KMS-11 (cell line): ENCODE data around the gene ERMP1.

Source experiments
- H2AFZ ChIP-seq: fragments of 200-600 bp; sonication (generic); 2 replicates; pipeline ENCODE4 v1.6.1; 2016; ENCODE audit warnings: antibody characterized with exemption, mixed run types, low read depth
- H3K27ac ChIP-seq: fragments of 200-600 bp; sonication (generic); 2 replicates; pipeline ENCODE4 v1.6.1; 2016; ENCODE audit warnings: mild to moderate bottlenecking, mixed run types
- H3K27me3 ChIP-seq: fragments of 200-600 bp; sonication (generic); 2 replicates; pipeline ENCODE4 v1.6.1; 2017; ENCODE audit warnings: mild to moderate bottlenecking, low read depth, mixed run types, moderate library complexity; ENCODE audit not compliant: insufficient read depth
- H3K36me3 ChIP-seq: fragments of 200-600 bp; sonication (generic); 2 replicates; pipeline ENCODE4 v1.6.1; 2017; ENCODE audit warnings: mild to moderate bottlenecking, mixed run types; ENCODE audit not compliant: insufficient read depth
- H3K4me1 ChIP-seq: fragments of 200-600 bp; sonication (generic); 2 replicates; pipeline ENCODE4 v1.6.1; 2016; ENCODE audit warnings: mild to moderate bottlenecking, low read depth, mixed run types; ENCODE audit not compliant: poor library complexity, severe bottlenecking
- H3K4me2 ChIP-seq: fragments of 200-600 bp; sonication (generic); 2 replicates; pipeline ENCODE4 v1.7.0; 2016; ENCODE audit warnings: mild to moderate bottlenecking, mixed run types
- H3K4me3 ChIP-seq: fragments of 200-600 bp; sonication (generic); IDR thresholded peaks from 2 replicates; pipeline ENCODE4 v1.6.1; 2017; ENCODE audit warnings: low read depth, low read length, mixed read lengths; ENCODE audit not compliant: insufficient read depth
- H3K79me2 ChIP-seq: fragments of 200-600 bp; sonication (generic); 2 replicates; pipeline ENCODE4 v1.6.1; 2016; ENCODE audit warnings: low read depth, mixed run types; ENCODE audit not compliant: insufficient read depth
- H3K9ac ChIP-seq: fragments of 200-600 bp; sonication (generic); 2 replicates; pipeline ENCODE4 v1.6.1; 2016; ENCODE audit warnings: mild to moderate bottlenecking, mixed run types
- H4K20me1 ChIP-seq: fragments of 200-600 bp; sonication (generic); 2 replicates; pipeline ENCODE4 v1.6.1; 2016; ENCODE audit warnings: mild to moderate bottlenecking, mixed run types; ENCODE audit not compliant: insufficient read depth
- CTCF ChIP-seq: fragments of 200-600 bp; sonication (generic); conservative IDR thresholded peaks from 2 replicates; pipeline ENCODE4 v1.6.1; 2017; ENCODE audit warnings: low read depth, mild to moderate bottlenecking, antibody characterized with exemption, low read length, moderate library complexity, mixed read lengths

ERMP1 gene

GRCh38 chr9:5778805-5779204, 54.1 kb downstream of the ERMP1 start:
- Histone ChIP-seq H3K27ac (no peak overlapping the region), H2AFZ (no peak overlapping the region), H4K20me1 (no peaks in the 10 kb centered on the region), H3K27me3 (no peaks in the 10 kb centered on the region), H3K4me2 (no peak overlapping the region), H3K4me3 (no peak overlapping the region), H3K4me1 (peaks cover 36% of the 10 kb centered on the region), H3K9ac (no peak overlapping the region), H3K79me2 (no peaks in the 10 kb centered on the region), H3K36me3 (no peaks in the 10 kb centered on the region; the same call in 1 of the 2 replicates)
- no peak for TF ChIP-seq CTCF

GRCh38 chr9:5773324-5773999, 59.5 kb downstream of the ERMP1 start:
- H3K79me2 ChIP-seq: no peaks in the 10 kb centered on the region
- peak overlapping the region; percentile 6; the same call in 1 of the 2 replicates for H3K4me2 ChIP-seq
- no peak overlapping the region for H2AFZ ChIP-seq
- H3K36me3 ChIP-seq: no peaks in the 10 kb centered on the region; the same call in 1 of the 2 replicates
- no peak overlapping the region for H3K4me3 ChIP-seq
- H3K27ac ChIP-seq: no peak overlapping the region; the same call in 1 of the 2 replicates
- no peaks in the 10 kb centered on the region for H4K20me1 ChIP-seq
- H3K27me3 ChIP-seq: no peaks in the 10 kb centered on the region
- TF ChIP-seq CTCF: no peak
- peaks cover 86% of the 10 kb centered on the region for H3K4me1 ChIP-seq
- H3K9ac ChIP-seq: no peak overlapping the region

GRCh38 chr9:5767968-5768932, 64.7 kb downstream of the ERMP1 start:
- peaks cover 95% of the 10 kb centered on the region for H3K4me1 ChIP-seq
- no peaks in the 10 kb centered on the region for H4K20me1 ChIP-seq
- H2AFZ ChIP-seq: no peak overlapping the region
- no peaks in the 10 kb centered on the region for H3K27me3 ChIP-seq
- peak overlapping the region; percentile 72 for H3K27ac ChIP-seq
- peak overlapping the region; percentile 62 for H3K4me2 ChIP-seq
- H3K9ac ChIP-seq: peak overlapping the region; percentile 22; the same call in 1 of the 2 replicates
- H3K36me3 ChIP-seq: 0 out of 2 replicates have a peak, but pooled peaks cover 10% of the 10 kb centered on the region
- H3K4me3 ChIP-seq: no peak overlapping the region
- no peak for TF ChIP-seq CTCF
- H3K79me2 ChIP-seq: no peaks in the 10 kb centered on the region; the same call in 1 of the 2 replicates

- Histone ChIP-seq H3K27me3 (no peaks in the 10 kb centered on the region), H3K79me2 (no peaks in the 10 kb centered on the region; the same call in 1 of the 2 replicates), H3K4me1 (peaks cover 98% of the 10 kb centered on the region), H3K4me3 (no peak overlapping the region), H2AFZ (no peak overlapping the region), H3K9ac (peak overlapping the region; percentile 51), H3K36me3 (peaks cover 10% of the 10 kb centered on the region; the same call in 1 of the 2 replicates), H4K20me1 (no peaks in the 10 kb centered on the region), H3K27ac (peak overlapping the region; percentile 97), H3K4me2 (peak overlapping the region; percentile 72)
- no peak for TF ChIP-seq CTCF
These were observed 68.6 kb downstream of the ERMP1 start for GRCh38 chr9:5764130-5764868.
